Measurements from ENCODE around the gene CCDC154. TPM values are rescaled to one million over a fixed set of nuclear protein-coding genes. Genes with fewer than 3 reads are reported as not detected.

CCDC154 gene
- polyA plus RNA-seq, 1 experiment, result 0.02 TPM

- TF ChIP-seq CTCF (IDR thresholded peaks at IDR 0.05; ENCODE audit: low read depth, low read length), result no peak
- Histone ChIP-seq H3K27me3 (ENCODE audit: control insufficient read depth, insufficient read depth, low read length) (peaks cover 2% of the 10 kb centered on the region), H3K4me3 (ENCODE audit: low read depth, low read length) (no peak overlapping the region), H3K9me3 (ENCODE audit: control insufficient read depth, insufficient read depth, low read length) (no peaks in the 10 kb centered on the region; the same call in 1 of the 2 replicates), H3K27ac (ENCODE audit: low read depth, low read length) (no peak overlapping the region)
- ChIA-PET POLR2A (no interaction called here), CTCF (no interaction called here)
- DNase-seq (ENCODE audit: low read depth, low spot score), result no peak
These were observed 47.0 kb upstream of the CCDC154 start for GRCh38 chr16:1491327-1491726.

- ChIA-PET POLR2A (no interaction called here), CTCF (no interaction called here)
- H3K27ac ChIP-seq (ENCODE audit: low read depth, low read length), result no peak overlapping the region
These were observed 44.7 kb upstream of the CCDC154 start for GRCh38 chr16:1489077-1489476.

GRCh38 chr16:1488619-1489018 lies 44.3 kb upstream of the CCDC154 start, which contains the start of gene PTX4:
TSS of gene PTX4 (minus strand) at chr16:1488944. CDS start at chr16:1488909, 35 bp downstream.
- H3K27ac ChIP-seq (ENCODE audit: low read depth, low read length), result no peak within 1 kb of the TSS
- ChIA-PET POLR2A (no interaction called here), CTCF (no interaction called here)
- no peak within 1 kb of the TSS for H3K4me3 ChIP-seq (ENCODE audit: low read depth, low read length)
- H3K9me3 ChIP-seq (ENCODE audit: control insufficient read depth, insufficient read depth, low read length), result peaks cover 7% of the 10 kb centered on the region; the same call in 1 of the 2 replicates
- no peak for DNase-seq (ENCODE audit: low read depth, low spot score)
- TF ChIP-seq CTCF (IDR thresholded peaks at IDR 0.05; ENCODE audit: low read depth, low read length), result no peak
- H3K27me3 ChIP-seq (ENCODE audit: control insufficient read depth, insufficient read depth, low read length), result peaks cover 2% of the 10 kb centered on the region

More at GRCh38 chr16:1489077-1489476, 44.7 kb upstream of the CCDC154 start:
- H3K9me3 ChIP-seq (ENCODE audit: control insufficient read depth, insufficient read depth, low read length), result peaks cover 7% of the 10 kb centered on the region; the same call in 1 of the 2 replicates
- no peak overlapping the region for H3K4me3 ChIP-seq (ENCODE audit: low read depth, low read length)
- DNase-seq (ENCODE audit: low read depth, low spot score), result no peak
- H3K27me3 ChIP-seq (ENCODE audit: control insufficient read depth, insufficient read depth, low read length), result peaks cover 2% of the 10 kb centered on the region
- no peak for TF ChIP-seq CTCF (IDR thresholded peaks at IDR 0.05; ENCODE audit: low read depth, low read length)

- CTCF ChIA-PET, result no interaction called here
- Histone ChIP-seq H3K27me3 (ENCODE audit: control insufficient read depth, insufficient read depth, low read length) (peaks cover 4% of the 10 kb centered on the region), H3K27ac (ENCODE audit: low read depth, low read length) (no peak overlapping the region), H3K4me3 (ENCODE audit: low read depth, low read length) (no peak overlapping the region), H3K9me3 (ENCODE audit: control insufficient read depth, insufficient read depth, low read length) (peaks cover 7% of the 10 kb centered on the region; the same call in 1 of the 2 replicates)
- no peak for TF ChIP-seq CTCF (IDR thresholded peaks at IDR 0.05; ENCODE audit: low read depth, low read length)
- POLR2A ChIA-PET, result no interaction called here
- DNase-seq (ENCODE audit: low read depth, low spot score), result no peak
These were observed 43.8 kb upstream of the CCDC154 start for GRCh38 chr16:1488054-1488601.

- peaks cover 7% of the 10 kb centered on the region; the same call in 1 of the 2 replicates for H3K9me3 ChIP-seq (ENCODE audit: control insufficient read depth, insufficient read depth, low read length)
- H3K4me3 ChIP-seq (ENCODE audit: low read depth, low read length), result no peak overlapping the region
- CTCF ChIA-PET, result no interaction called here
- no peak for DNase-seq (ENCODE audit: low read depth, low spot score)
- H3K27ac ChIP-seq (ENCODE audit: low read depth, low read length), result no peak overlapping the region
- peaks cover 4% of the 10 kb centered on the region for H3K27me3 ChIP-seq (ENCODE audit: control insufficient read depth, insufficient read depth, low read length)
- TF ChIP-seq CTCF (IDR thresholded peaks at IDR 0.05; ENCODE audit: low read depth, low read length), result no peak
- POLR2A ChIA-PET, result interaction anchor here (0.5 kb wide), 1 partner anchor 103 kb away, joined by 3 read pairs; no protein-coding TSS in a partner anchor
These were observed 43.2 kb upstream of the CCDC154 start for GRCh38 chr16:1487395-1488053.

Measured in AG04450 (cell line).